Gastrocnemius medialis (tissue), 4 donors: ENCODE measurements around the gene XRRA1. TPM values are rescaled to one million over a fixed set of nuclear protein-coding genes. Genes with fewer than 3 reads are reported as not detected.

Source experiments
- ATAC-seq, 2 donors: fragments of 150-250 bp; one replicate each; pipeline ENCODE4 v1.9.1; 2016
- DNase-seq, 2 donors: peaks; one replicate each; pipeline ENCODE4 v3.0.0-alpha.2; 2019
- H3K27ac ChIP-seq, 4 donors: fragments of 200-600 bp; sonication (generic); 1 replicate in 1 of 4; 2 replicates in 3 of 4; pipeline ENCODE4 v1.5.1; 2016 to 2018; ENCODE audit warnings: mild to moderate bottlenecking in 2 of 4, moderate library complexity in 1 of 4
- H3K27me3 ChIP-seq, 3 donors: fragments of 200-600 bp; sonication (generic) in 2 of 3; 1 replicate in 1 of 3; 2 replicates in 2 of 3; pipeline versions ENCODE4 v1.5.1 to v1.6.0; 2016 to 2019; ENCODE audit warnings: mild to moderate bottlenecking in 1 of 3, moderate library complexity in 1 of 3
- H3K36me3 ChIP-seq, 2 donors: fragments of 200-600 bp; sonication (generic) in 1 of 2; one replicate each; pipeline ENCODE4 v1.5.1; 2017 to 2018
- H3K4me1 ChIP-seq, 2 donors: fragments of 200-600 bp; sonication (generic) in 1 of 2; one replicate each; pipeline ENCODE4 v1.5.1; 2016 to 2017; ENCODE audit warnings: mild to moderate bottlenecking in 2 of 2
- H3K4me3 ChIP-seq, 4 donors: fragments of 200-600 bp; sonication (generic) in 3 of 4; 1 replicate in 1 of 4; 2 replicates in 3 of 4; pipeline ENCODE4 v1.5.1; 2016 to 2019; ENCODE audit warnings: mild to moderate bottlenecking in 2 of 4
- H3K9me3 ChIP-seq, 3 donors: fragments of 200-600 bp; sonication (generic) in 2 of 3; 1 replicate in 1 of 3; 2 replicates in 2 of 3; pipeline ENCODE4 v1.5.1; 2016 to 2019
- CTCF ChIP-seq, 5 experiments: fragments of 450-650 bp in 3 of 5; fragments of 200-600 bp in 2 of 5; sonication (generic) in 2 of 5; IDR thresholded peaks in 4 of 5; conservative IDR thresholded peaks in 1 of 5; 1 replicate in 4 of 5; 2 replicates in 1 of 5; pipeline ENCODE4 v1.5.1; 2016 to 2019; ENCODE audit warnings: antibody characterized with exemption in 5 of 5, mild to moderate bottlenecking in 3 of 5, moderate library complexity in 3 of 5
- POLR2A ChIP-seq, 2 donors: fragments of 450-650 bp; IDR thresholded peaks; one replicate each; pipeline ENCODE4 v1.6.1; 2017; ENCODE audit warnings: antibody characterized with exemption in 2 of 2, mild to moderate bottlenecking in 2 of 2, moderate library complexity in 2 of 2
- in situ Hi-C, 4 donors: fragments of 200-750 bp; cut with MboI; loops; one replicate each; pipeline versions ENCODE4 v1.15.0 to v1.8.0; 2017; ENCODE audit warnings: low sequenced_read_pairs in 4 of 4
- intact Hi-C: fragments of 100-400 bp; cut with DNase I; formaldehyde crosslinking; loops from one replicate; pipeline ENCODE4 v1.15.1; 2023; ENCODE audit warnings: low total_unique reads
- total RNA-seq, 4 donors: library from RNA; depleted of rRNA; stranded (reverse); fragments of >200 nt; gene quantifications; one replicate each; pipeline versions ENCODE4 v1.1.0 to v1.2.3, GENCODE V29; 2016

Gene XRRA1
- total RNA-seq, 4 donors from 2014 or later, result 7.8 to 16.8 (median 8.8) TPM

DNA sequence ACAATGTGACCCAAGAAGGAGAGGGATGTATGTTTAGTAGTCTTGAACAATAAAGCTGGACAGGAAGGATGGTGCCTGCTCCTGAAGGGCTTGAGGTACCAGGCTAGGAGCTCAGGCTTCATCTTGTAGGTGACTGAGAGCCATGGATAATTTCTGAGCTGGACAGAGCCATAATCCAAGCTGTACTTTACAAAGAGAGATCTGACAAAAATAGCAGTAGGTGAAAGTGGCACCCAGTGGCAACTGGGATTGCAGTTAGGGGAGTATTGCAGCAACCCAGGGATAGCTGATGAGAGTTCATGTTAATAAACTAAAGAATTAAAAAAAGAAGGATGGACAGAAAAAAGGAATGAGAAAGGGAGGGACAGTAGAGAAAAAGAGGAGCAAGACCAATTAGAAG is 7.4 kb downstream of the XRRA1 start:
- peaks cover 0 to 14% of the 10 kb centered on the region in 2 donors for H3K36me3 ChIP-seq
- no peak overlapping the region for H3K4me3 ChIP-seq
- no peaks in the 10 kb centered on the region for H3K27me3 ChIP-seq
- TF ChIP-seq CTCF (IDR thresholded peaks at IDR 0.05 in 4 of 5, conservative IDR thresholded peaks at IDR 0.05 in 1 of 5) (no peak), POLR2A (IDR thresholded peaks at IDR 0.05) (no peak)
- intact Hi-C loops, result no loop called here
- peaks cover 0 to 10% of the 10 kb centered on the region in 2 donors for H3K4me1 ChIP-seq
- H3K27ac ChIP-seq, result no peak overlapping the region
- no peak for DNase-seq
- H3K9me3 ChIP-seq, result no peaks in the 10 kb centered on the region
- no peak for ATAC-seq
- in situ Hi-C loops, result loop anchor here in 1 of 4 donors (25.0 kb wide), 1 partner anchor 296 kb away; the partner anchor contains the start of gene TPBGL

GRCh38 chr11:74937696-74938475 is 11.0 kb downstream of the XRRA1 start:
- Histone ChIP-seq H3K4me3 (no peak overlapping the region), H3K36me3 (peaks cover 0 to 42% of the 10 kb centered on the region in 2 donors), H3K9me3 (no peaks in the 10 kb centered on the region), H3K4me1 (peaks cover 0 to 10% of the 10 kb centered on the region in 2 donors), H3K27me3 (no peaks in the 10 kb centered on the region), H3K27ac (no peak overlapping the region)
- in situ Hi-C loops (loop anchor here in 1 of 4 donors (5.0 to 25.0 kb wide), 2 partner anchors 89 to 299 kb away; partner anchors contain the start of gene TPBGL), intact Hi-C loops (no loop called here)
- TF ChIP-seq POLR2A (IDR thresholded peaks at IDR 0.05) (no peak), CTCF (IDR thresholded peaks at IDR 0.05 in 4 of 5, conservative IDR thresholded peaks at IDR 0.05 in 1 of 5) (no peak)
- ATAC-seq (no peak), DNase-seq (no peak)

- intact Hi-C loops, result no loop called here
- in situ Hi-C loops, result loop anchor here in 1 of 4 donors (5.0 to 25.0 kb wide), 2 partner anchors 90 to 300 kb away; partner anchors contain the start of gene TPBGL
Measured at GRCh38 chr11:74936976-74937375, 11.9 kb downstream of the XRRA1 start.

DNA sequence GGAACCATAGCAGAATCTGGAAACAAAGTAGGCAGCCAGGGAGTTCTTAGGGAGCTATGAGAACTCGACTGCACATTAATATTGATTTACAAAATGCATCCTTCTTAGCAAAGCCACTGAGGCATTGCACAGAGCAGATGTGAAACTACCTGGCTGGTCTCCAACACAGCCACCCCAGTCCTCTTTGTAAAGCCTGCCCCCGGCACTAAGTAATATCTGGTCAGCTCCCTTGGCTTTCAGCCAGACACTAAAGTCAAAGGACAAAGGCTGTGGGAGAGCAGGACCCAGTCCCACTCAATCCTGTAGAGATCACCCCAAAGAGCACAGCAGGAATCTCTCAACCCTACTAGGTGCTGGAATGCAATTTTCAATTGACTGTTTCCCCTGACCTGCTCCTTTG is 12.8 kb downstream of the XRRA1 start:
- no peaks in the 10 kb centered on the region for H3K27me3 ChIP-seq
- no peaks in the 10 kb centered on the region for H3K4me1 ChIP-seq
- intact Hi-C loops (no loop called here), in situ Hi-C loops (loop anchor here in 1 of 4 donors (5.0 to 25.0 kb wide), 2 partner anchors 91 to 301 kb away; partner anchors contain the start of gene TPBGL)
- peaks cover 0 to 42% of the 10 kb centered on the region in 2 donors for H3K36me3 ChIP-seq
- no peaks in the 10 kb centered on the region for H3K9me3 ChIP-seq
- no peak for ATAC-seq
- DNase-seq, result no peak
- no peak for TF ChIP-seq POLR2A (IDR thresholded peaks at IDR 0.05)
- TF ChIP-seq CTCF (IDR thresholded peaks at IDR 0.05 in 4 of 5, conservative IDR thresholded peaks at IDR 0.05 in 1 of 5), result no peak
- H3K27ac ChIP-seq, result no peak overlapping the region
- H3K4me3 ChIP-seq, result no peak overlapping the region

More at GRCh38 chr11:74936976-74937375, 11.9 kb downstream of the XRRA1 start:
- DNase-seq, result no peak
- no peak for ATAC-seq
- no peaks in the 10 kb centered on the region for H3K9me3 ChIP-seq
- H3K4me1 ChIP-seq, result peaks cover 0 to 8% of the 10 kb centered on the region in 2 donors
- no peaks in the 10 kb centered on the region for H3K27me3 ChIP-seq
- TF ChIP-seq POLR2A (IDR thresholded peaks at IDR 0.05) (no peak), CTCF (IDR thresholded peaks at IDR 0.05 in 4 of 5, conservative IDR thresholded peaks at IDR 0.05 in 1 of 5) (no peak)
- no peak overlapping the region for H3K27ac ChIP-seq
- H3K4me3 ChIP-seq, result no peak overlapping the region
- H3K36me3 ChIP-seq, result peaks cover 0 to 42% of the 10 kb centered on the region in 2 donors
